Kidney capillary endothelial cell (primary cell): Measurements from ENCODE around the gene CST6.
A peak's percentile ranks its signal among the peaks of the same experiment; 100 is the strongest.

Experiments
- DNase-seq: peaks from one replicate; pipeline ENCODE4 v3.0.0-alpha.2; 2018; ENCODE audit warnings: low spot score

Gene CST6

DNA sequence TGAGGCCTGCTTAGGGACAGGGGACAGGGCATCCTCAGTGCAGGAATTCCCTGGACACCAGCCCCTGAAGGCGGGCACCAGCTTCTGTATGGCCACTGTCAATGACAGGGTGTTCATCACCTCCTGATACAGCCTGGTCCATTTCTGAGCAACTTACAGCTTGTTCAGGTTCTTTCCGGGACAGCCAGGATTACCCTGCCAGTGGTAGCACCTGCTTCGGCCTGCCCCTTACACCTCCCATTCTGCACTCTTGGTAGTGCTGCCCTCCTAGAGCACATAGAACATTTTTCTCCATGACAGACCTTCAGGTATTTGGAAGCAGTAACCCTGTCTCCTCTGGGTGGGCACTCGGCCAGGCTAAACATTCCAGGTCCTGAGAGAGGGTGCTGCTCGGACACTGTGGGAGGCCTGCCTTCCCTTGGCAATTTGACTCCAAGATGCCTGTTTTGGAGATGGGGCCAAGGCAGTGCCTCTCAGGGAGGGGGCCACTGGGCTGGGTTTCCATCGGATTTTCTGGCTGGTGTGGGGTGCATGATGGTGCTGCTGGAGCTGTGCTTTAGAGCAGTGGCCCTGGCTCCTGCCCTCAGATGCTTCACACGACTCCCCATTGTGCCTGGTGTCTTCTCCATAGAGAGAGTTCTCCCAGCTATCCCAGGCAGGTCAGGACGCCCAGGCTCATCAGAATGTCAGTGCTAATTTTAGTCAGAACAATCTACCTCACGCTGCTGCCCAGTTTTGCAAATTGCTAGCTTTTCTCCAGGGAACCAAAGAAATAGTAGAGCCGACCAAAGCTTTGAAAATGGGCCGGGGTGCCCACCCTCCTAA, 35.9 kb downstream of the CST6 start:
- no peak for DNase-seq

- DNase-seq: no peak
Observed at GRCh38 chr11:66048547-66049323, 36.9 kb downstream of the CST6 start, which contains the start of gene GAL3ST3. GAL3ST3 (minus strand) TSS chr11:66049161; CDS start chr11:66045415, 3,746 bp downstream.

- DNase-seq: no peak
Observed at GRCh38 chr11:66050581-66051231, 38.9 kb downstream of the CST6 start.

GRCh38 chr11:66051371-66051765, 39.6 kb downstream of the CST6 start:
- no peak for DNase-seq

DNA sequence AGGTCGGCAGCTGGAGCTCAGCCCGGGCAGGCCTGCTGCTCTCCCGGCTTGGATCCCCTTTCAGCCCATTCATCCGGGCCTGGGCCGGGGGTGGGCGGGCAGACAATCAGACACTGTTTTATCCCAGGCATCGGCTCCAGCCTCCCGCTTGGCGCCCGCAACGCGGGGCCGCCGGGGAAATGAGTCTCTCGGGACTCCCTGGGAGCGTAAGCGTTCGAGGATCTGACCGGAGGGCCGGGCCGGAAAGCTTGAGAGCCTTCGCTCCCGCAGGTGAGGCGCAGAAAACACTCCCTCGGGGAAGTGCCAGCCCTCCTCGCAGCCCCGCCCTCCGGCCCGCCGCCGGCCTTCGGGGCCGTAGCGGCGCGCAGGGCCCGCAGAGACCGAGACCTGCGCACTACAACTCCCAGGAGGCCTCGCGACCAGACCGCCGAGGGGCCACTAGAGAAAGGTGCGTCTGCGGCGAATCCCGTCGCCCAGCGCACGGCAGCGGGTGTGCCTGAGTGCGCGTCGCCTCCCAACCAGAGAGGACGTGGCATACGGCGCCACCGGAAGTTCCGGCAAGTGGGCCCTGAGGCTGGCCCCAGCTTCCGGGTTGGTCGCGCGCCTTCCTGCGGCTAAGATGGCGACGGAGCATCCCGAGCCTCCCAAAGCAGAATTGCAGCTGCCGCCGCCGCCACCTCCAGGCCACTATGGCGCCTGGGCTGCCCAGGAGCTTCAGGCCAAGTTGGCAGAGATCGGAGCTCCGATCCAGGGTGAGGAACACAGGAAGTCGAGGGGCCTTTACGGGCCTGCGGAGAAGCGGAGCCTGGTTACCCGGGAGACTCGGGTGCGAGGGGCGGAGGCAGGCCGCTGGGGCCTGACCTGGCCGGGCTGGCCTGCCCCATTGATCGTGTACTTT, 40.2 kb downstream of the CST6 start, which contains the start of gene SF3B2:
SF3B2 (plus strand) TSS at position 599 of the 898 bp plus-strand sequence; CDS start at position 620, 21 bp downstream.
- peak; percentile 98 for DNase-seq

DNA sequence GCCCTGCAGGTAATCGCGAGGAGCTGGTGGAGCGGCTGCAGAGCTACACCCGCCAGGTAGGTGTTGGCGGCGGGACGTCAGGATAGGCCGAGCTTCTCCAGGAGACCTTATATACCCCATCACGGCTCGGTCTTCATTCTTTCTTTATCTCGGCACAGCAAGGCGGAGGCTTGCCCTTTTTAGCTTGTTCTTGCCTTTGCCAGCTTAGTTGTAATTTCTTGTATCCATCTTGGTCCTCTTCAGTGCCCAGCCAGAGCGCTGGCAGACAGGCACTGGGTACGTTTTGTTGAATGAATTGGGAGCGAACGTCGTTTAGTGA, 40.8 kb downstream of the CST6 start:
- DNase-seq: no peak

DNA sequence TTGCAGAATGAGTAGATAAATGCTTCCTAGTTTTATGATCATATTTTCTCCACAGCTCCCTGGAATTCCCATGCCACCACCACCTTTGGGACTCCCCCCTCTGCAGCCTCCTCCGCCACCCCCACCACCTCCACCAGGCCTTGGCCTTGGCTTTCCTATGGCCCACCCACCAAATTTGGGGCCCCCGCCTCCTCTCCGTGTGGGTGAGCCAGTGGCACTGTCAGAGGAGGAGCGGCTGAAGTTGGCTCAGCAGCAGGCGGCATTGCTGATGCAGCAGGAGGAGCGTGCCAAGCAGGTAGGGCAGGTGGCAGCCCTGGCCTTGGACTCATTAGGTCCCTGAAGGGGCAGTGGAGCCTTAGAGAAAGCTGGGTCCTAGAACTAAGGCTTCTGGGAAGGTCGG, 43.2 kb downstream of the CST6 start:
- DNase-seq: no peak

- no peak for DNase-seq
Observed at GRCh38 chr11:66056501-66056900, 44.7 kb downstream of the CST6 start.

DNA sequence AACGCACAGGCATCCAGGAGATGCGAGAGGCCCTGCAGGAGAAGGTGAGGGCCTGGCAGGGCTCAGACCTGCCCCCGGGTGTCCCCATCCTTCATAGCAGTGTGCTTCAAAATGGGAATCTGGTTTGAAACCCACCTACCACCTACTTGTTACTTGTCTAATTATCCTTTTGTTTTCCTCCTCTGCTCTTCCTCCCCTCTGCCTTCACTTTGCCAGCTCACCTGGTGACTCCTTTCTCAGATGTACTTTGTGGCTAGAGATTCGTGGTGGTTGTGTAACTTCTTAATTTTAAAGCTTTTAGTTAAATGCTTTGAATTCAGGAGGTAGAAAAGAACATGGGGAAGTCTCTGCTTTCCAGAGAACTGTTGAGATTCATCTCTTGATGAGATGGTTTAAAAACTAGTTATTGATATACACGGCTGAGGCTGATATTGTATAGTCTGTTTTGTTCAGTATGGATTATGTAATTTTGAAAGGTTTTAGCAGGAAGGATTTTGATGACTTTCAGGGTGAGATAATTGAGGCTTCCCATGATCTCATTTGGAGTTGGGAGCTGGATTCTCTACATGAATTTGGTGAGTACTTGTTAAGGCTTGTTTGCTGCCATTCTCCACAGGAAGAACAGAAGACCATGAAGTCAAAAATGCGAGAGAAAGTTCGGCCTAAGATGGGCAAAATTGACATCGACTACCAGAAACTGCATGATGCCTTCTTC, 48.3 kb downstream of the CST6 start:
- no peak for DNase-seq

GRCh38 chr11:66061268-66061667, 49.5 kb downstream of the CST6 start:
- no peak for DNase-seq

DNA sequence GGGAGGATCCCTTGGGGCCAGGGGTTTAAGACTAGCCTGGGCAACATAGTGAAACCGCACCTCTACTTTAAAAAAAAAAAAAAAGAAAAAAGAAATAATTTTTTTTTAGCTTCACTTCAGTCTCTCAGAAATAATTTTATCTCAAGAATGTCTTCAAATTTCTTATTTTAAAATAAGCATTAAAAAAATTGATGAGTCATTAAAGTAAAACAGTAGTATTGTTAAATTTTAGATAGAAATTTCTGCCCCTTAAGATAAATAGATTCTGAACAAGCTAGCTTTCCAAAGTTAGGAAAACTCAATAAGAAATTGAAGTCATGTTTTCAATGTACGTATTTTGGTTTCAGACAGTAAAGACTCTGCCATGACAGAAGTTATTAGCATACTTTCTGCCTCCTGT, 50.6 kb downstream of the CST6 start:
- no peak for DNase-seq
